OCI-LY1 (cell line): ENCODE measurements around the gene OR2T10.
"Not testable (repeated sequence)": the region's sequence is repeated elsewhere in the genome, so short reads cannot be mapped to it uniquely, and the experiment has no call there.

ENCODE experiments used
- H2AFZ ChIP-seq: fragments of 200-600 bp; sonication (generic), shearing (Covaris generic); 2 replicates; pipeline ENCODE4 v1.6.0; 2014; ENCODE audit warnings: antibody characterized with exemption, mild to moderate bottlenecking, low read length
- H3F3A ChIP-seq: fragments of 200-600 bp; sonication (generic), shearing (Covaris generic); 2 replicates; pipeline ENCODE4 v1.6.0; 2014; ENCODE audit warnings: mild to moderate bottlenecking, antibody characterized with exemption, low read length, moderate library complexity; ENCODE audit not compliant: insufficient read depth
- H3K27ac ChIP-seq: fragments of 200-600 bp; sonication (generic); 2 replicates; pipeline ENCODE4 v1.5.1; 2014; ENCODE audit warnings: low read length, mixed run types, mild to moderate bottlenecking, low read depth; ENCODE audit not compliant: poor library complexity, severe bottlenecking
- H3K27me3 ChIP-seq: fragments of 200-600 bp; sonication (generic); 2 replicates; pipeline ENCODE4 v1.6.0; 2014; ENCODE audit warnings: antibody characterized with exemption, mild to moderate bottlenecking, low read length, moderate library complexity; ENCODE audit not compliant: insufficient read depth
- H3K36me3 ChIP-seq: fragments of 200-600 bp; sonication (generic); 2 replicates; pipeline ENCODE4 v1.6.1; 2014; ENCODE audit warnings: mild to moderate bottlenecking, antibody characterized with exemption, low read length, moderate library complexity, mixed read lengths; ENCODE audit not compliant: insufficient read depth
- H3K4me1 ChIP-seq: fragments of 200-600 bp; sonication (generic); 2 replicates; pipeline ENCODE4 v1.5.1; 2014; ENCODE audit warnings: mild to moderate bottlenecking, low read length, moderate library complexity; ENCODE audit not compliant: insufficient read depth, severe bottlenecking
- H3K4me2 ChIP-seq: fragments of 200-600 bp; sonication (generic), shearing (Covaris generic); 2 replicates; pipeline ENCODE4 v1.6.1; 2014; ENCODE audit warnings: low read length
- H3K4me3 ChIP-seq: fragments of 200-600 bp; sonication (generic); 2 replicates; pipeline ENCODE4 v1.5.1; 2014; ENCODE audit warnings: low read length, low read depth, mild to moderate bottlenecking, mixed read lengths; ENCODE audit not compliant: poor library complexity, severe bottlenecking
- H3K79me2 ChIP-seq: fragments of 200-600 bp; shearing (Covaris generic); 2 replicates; pipeline ENCODE4 v1.6.1; 2016; ENCODE audit warnings: mixed run types, low read length, mixed read lengths; ENCODE audit not compliant: insufficient read depth
- H3K9ac ChIP-seq: fragments of 200-600 bp; sonication (generic), shearing (Covaris generic); 2 replicates; pipeline ENCODE4 v1.6.1; 2014; ENCODE audit warnings: mild to moderate bottlenecking, low read length, mixed read lengths
- H3K9me2 ChIP-seq: fragments of 200-600 bp; sonication (generic), shearing (Covaris generic); 2 replicates; pipeline ENCODE4 v1.6.1; 2014; ENCODE audit warnings: low read depth, mild to moderate bottlenecking, low read length, mixed read lengths
- H3K9me3 ChIP-seq: fragments of 200-600 bp; shearing (Covaris generic); 2 replicates; pipeline ENCODE4 v1.6.1; 2014; ENCODE audit warnings: low read length, mixed read lengths
- H4K20me1 ChIP-seq: fragments of 200-600 bp; sonication (generic), shearing (Covaris generic); 2 replicates; pipeline ENCODE4 v1.6.0; 2016; ENCODE audit warnings: mild to moderate bottlenecking, low read length; ENCODE audit not compliant: insufficient read depth
- CTCF ChIP-seq: fragments of 200-600 bp; sonication (generic), shearing (Covaris generic); IDR thresholded peaks from 2 replicates; pipeline ENCODE4 v1.5.1; 2017; ENCODE audit warnings: mild to moderate bottlenecking, antibody characterized with exemption, low read length, moderate library complexity, mixed read lengths
- EZH2 ChIP-seq: fragments of 200-600 bp; sonication (generic), shearing (Covaris generic); IDR thresholded peaks from 2 replicates; pipeline ENCODE4 v1.8.0; 2017; ENCODE audit warnings: borderline replicate concordance, mixed run types, mild to moderate bottlenecking, antibody characterized with exemption, low read length, moderate library complexity, mixed read lengths

OR2T10 gene

GRCh38 chr1:248589334-248589733, 8.2 kb downstream of the OR2T10 start:
- no peaks in the 10 kb centered on the region for H3K4me1 ChIP-seq
- no peak overlapping the region for H3K27ac ChIP-seq
- H3F3A ChIP-seq: no peaks in the 10 kb centered on the region
- H3K4me3 ChIP-seq: no peak overlapping the region
- H3K9me2 ChIP-seq: no peaks in the 10 kb centered on the region
- no peaks in the 10 kb centered on the region for H3K27me3 ChIP-seq
- no peak overlapping the region for H3K4me2 ChIP-seq
- no peak overlapping the region for H2AFZ ChIP-seq
- no peaks in the 10 kb centered on the region for H3K79me2 ChIP-seq
- H3K9me3 ChIP-seq: no peaks in the 10 kb centered on the region
- no peaks in the 10 kb centered on the region for H3K36me3 ChIP-seq
- no peak for TF ChIP-seq CTCF
- TF ChIP-seq EZH2: no peak
- H4K20me1 ChIP-seq: no peaks in the 10 kb centered on the region
- H3K9ac ChIP-seq: no peak overlapping the region

DNA sequence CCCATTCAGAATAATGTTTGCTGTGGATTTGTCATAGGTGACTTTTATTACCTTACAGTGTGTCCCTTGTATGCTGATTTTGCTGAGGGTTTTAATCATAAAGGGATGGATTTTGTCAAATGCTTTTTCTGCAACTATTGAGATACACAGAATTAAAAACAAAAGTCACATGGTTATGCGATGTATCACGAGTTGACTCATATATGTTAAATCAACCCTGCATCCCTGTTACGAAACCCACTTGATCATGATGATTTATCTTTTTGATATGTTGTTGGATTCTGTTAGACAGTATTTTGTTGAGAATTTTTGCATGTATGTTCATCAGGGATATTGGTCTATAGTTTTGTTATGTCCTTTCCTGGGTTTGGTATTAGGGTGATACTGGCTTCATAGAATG, 12.2 kb downstream of the OR2T10 start:
- Histone ChIP-seq H3K9ac (no peak overlapping the region), H3K27me3 (no peaks in the 10 kb centered on the region), H3K4me2 (no peak overlapping the region), H3K36me3 (no peaks in the 10 kb centered on the region), H4K20me1 (no peaks in the 10 kb centered on the region), H3K27ac (no peak overlapping the region), H3K9me2 (no peaks in the 10 kb centered on the region), H3F3A (no peaks in the 10 kb centered on the region), H3K4me1 (no peaks in the 10 kb centered on the region), H2AFZ (no peak overlapping the region), H3K4me3 (no peak overlapping the region), H3K79me2 (no peaks in the 10 kb centered on the region), H3K9me3 (no peaks in the 10 kb centered on the region)
- TF ChIP-seq CTCF: no peak
- TF ChIP-seq EZH2: no peak

DNA sequence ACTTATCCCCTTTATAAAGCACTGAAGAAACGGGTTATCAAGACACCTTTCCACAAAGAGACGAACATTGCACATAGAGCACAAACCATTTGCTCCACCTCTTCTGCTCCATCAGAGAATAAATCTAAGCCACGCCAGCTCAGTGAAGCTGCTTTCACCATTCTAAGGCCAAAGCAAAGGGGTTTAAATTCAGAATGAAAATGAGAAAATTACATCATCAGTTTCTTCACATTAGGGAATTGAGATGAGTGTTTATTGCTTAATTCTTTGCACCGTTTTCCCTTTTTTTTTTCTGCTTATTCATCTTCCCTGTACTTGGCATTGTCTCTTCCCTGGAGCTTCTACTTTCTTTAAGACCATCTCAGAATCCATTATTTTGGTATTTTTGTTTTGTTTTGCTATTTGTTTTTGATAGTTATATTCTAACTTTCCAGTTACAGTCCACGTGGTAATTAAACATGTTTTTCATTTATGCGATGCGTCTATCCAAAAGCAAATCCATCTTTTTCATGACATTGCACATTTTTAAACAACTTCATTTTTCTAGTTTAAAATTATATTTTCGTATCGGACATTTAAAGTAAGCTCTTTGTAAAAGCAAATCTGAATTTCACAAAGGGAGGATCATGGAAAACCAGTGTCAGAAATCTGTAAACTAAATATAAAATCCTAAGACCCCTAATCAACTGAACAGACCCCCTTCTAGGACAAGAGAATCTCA, 21.1 kb downstream of the OR2T10 start:
- H3K4me1 ChIP-seq: no peaks in the 10 kb centered on the region
- no peak overlapping the region for H3K4me2 ChIP-seq
- H3F3A ChIP-seq: no peaks in the 10 kb centered on the region
- H2AFZ ChIP-seq: no peak overlapping the region
- no peak for TF ChIP-seq CTCF
- no peak for TF ChIP-seq EZH2
- no peaks in the 10 kb centered on the region for H3K9me2 ChIP-seq
- H3K9ac ChIP-seq: no peak overlapping the region
- H3K79me2 ChIP-seq: no peaks in the 10 kb centered on the region
- no peak overlapping the region for H3K4me3 ChIP-seq
- H3K36me3 ChIP-seq: no peaks in the 10 kb centered on the region
- H4K20me1 ChIP-seq: no peaks in the 10 kb centered on the region
- H3K27me3 ChIP-seq: no peaks in the 10 kb centered on the region
- H3K27ac ChIP-seq: no peak overlapping the region
- H3K9me3 ChIP-seq: no peaks in the 10 kb centered on the region

DNA sequence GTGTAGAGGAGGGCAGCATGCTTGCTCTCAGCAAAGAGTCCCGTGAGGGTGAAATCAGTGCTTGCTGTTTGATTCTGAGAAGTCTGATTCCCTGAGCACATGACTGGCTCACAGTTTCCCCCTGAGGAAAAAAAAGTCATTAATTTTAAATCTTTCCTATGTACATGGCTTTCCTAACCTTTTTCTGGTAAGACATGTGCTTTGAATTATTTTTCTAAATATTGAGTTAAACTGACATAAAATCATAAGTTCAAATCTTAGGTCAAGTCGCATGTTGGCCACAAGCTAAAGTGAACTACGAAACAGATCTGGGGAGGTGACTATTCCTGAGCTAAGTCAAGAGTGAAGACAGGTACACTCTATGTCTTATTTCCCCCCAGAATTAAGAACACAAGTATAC, 22.8 kb downstream of the OR2T10 start, which contains the start of gene OR2T34:
Gene OR2T34, minus strand, starts transcription at position 101 of the 400 bp plus-strand sequence. Its CDS starts 0 bp downstream, at position 101.
- not testable (repeated sequence) for H3K27me3 ChIP-seq, H3K9me2 ChIP-seq, H3K79me2 ChIP-seq, H3K4me2 ChIP-seq, H3K27ac ChIP-seq, H4K20me1 ChIP-seq, H2AFZ ChIP-seq, H3K36me3 ChIP-seq, H3K4me1 ChIP-seq, H3F3A ChIP-seq, H3K9ac ChIP-seq, H3K9me3 ChIP-seq, H3K4me3 ChIP-seq

GRCh38 chr1:248573856-248574255, 23.6 kb downstream of the OR2T10 start:
- H3K4me2 ChIP-seq, H3K27ac ChIP-seq, H3K36me3 ChIP-seq, H3K27me3 ChIP-seq, H3K4me3 ChIP-seq, H3K9me2 ChIP-seq, H3K9me3 ChIP-seq, H3K4me1 ChIP-seq, H3K9ac ChIP-seq, H4K20me1 ChIP-seq, H3K79me2 ChIP-seq, H3F3A ChIP-seq, H2AFZ ChIP-seq: not testable (repeated sequence)
